Caco-2 (cell line): Measurements from ENCODE around the gene JSRP1. TPM values are rescaled to one million over a fixed set of nuclear protein-coding genes. Genes with fewer than 3 reads are reported as not detected.

Experiments used
- BruUV-seq: library from RNA; stranded (reverse); fragments of 400-500 nt; replicated peaks from 2 replicates; lab custom pipeline; 2021; lab: Mats Ljungman, UMichigan
- CTCF ChIA-PET: fragments of 300-600 bp; sonication (Branson Sonifier 250); formaldehyde crosslinking; loops from one replicate; lab custom pipeline; 2022; ENCODE audit warnings: antibody characterized with exemption; lab: Charles Lee
- POLR2A ChIA-PET: fragments of 300-600 bp; sonication (Branson Sonifier 250); formaldehyde crosslinking; loops from one replicate; lab custom pipeline; 2022; ENCODE audit warnings: antibody characterized with exemption; lab: Charles Lee
- DNase-seq, 2 experiments: peaks; one replicate each; pipeline versions ENCODE4 v3.0.0 to v3.0.0-alpha.2; 2020 to 2022
- H3K27me3 ChIP-seq: replicated peaks from 2 replicates; pipeline ENCODE4 v1.6.0; 2011; ENCODE audit warnings: low read length; ENCODE audit not compliant: control insufficient read depth, insufficient read depth
- H3K36me3 ChIP-seq: 2 replicates; pipeline ENCODE4 v1.5.1; 2011; ENCODE audit warnings: low read length; ENCODE audit not compliant: control insufficient read depth, insufficient read depth
- H3K4me1 ChIP-seq: fragments of 250-450 bp; sonication (Bioruptor Pico); 2 replicates; pipeline ENCODE4 v1.5.1; 2020; ENCODE audit warnings: mild to moderate bottlenecking
- H3K4me3 ChIP-seq: 2 replicates; pipeline ENCODE4 v1.5.1; 2011; ENCODE audit warnings: low read depth, mild to moderate bottlenecking, control low read depth, low read length
- H3K9me3 ChIP-seq: fragments of 250-450 bp; sonication (Bioruptor Pico); 2 replicates; pipeline ENCODE4 v1.5.1; 2020; ENCODE audit warnings: mild to moderate bottlenecking, moderate library complexity
- H3K27ac Mint-ChIP-seq: one replicate; pipeline ENCODE4 v1.8.0; 2022; ENCODE audit warnings: mixed read lengths; ENCODE audit not compliant: unreplicated experiment
- H3K27me3 Mint-ChIP-seq: one replicate; pipeline ENCODE4 v1.8.0; 2022; ENCODE audit warnings: mixed read lengths; ENCODE audit not compliant: insufficient read depth, unreplicated experiment
- H3K36me3 Mint-ChIP-seq: one replicate; pipeline ENCODE4 v1.8.0; 2022; ENCODE audit warnings: mild to moderate bottlenecking, mixed read lengths; ENCODE audit not compliant: insufficient read depth, unreplicated experiment
- H3K4me1 Mint-ChIP-seq: one replicate; pipeline ENCODE4 v1.8.0; 2022; ENCODE audit warnings: low read depth, mixed read lengths; ENCODE audit not compliant: unreplicated experiment
- H3K4me3 Mint-ChIP-seq: one replicate; pipeline ENCODE4 v1.8.0; 2022; ENCODE audit warnings: mild to moderate bottlenecking, moderate library complexity, mixed read lengths; ENCODE audit not compliant: unreplicated experiment
- H3K9me3 Mint-ChIP-seq: one replicate; pipeline ENCODE4 v1.8.0; 2022; ENCODE audit warnings: mixed read lengths; ENCODE audit not compliant: unreplicated experiment
- CTCF ChIP-seq, 2 experiments: fragments of 200-600 bp in 1 of 2; IDR thresholded peaks; 1 replicate in 1 of 2; 2 replicates in 1 of 2; pipeline versions ENCODE4 v1.5.1 to v1.8.0; 2011 to 2022; ENCODE audit warnings: antibody characterized with exemption in 1 of 2, control low read depth in 1 of 2, inconsistent platforms in 1 of 2, low read depth in 1 of 2, low read length in 1 of 2, mild to moderate bottlenecking in 1 of 2, moderate library complexity in 1 of 2; ENCODE audit not compliant: insufficient read depth in 1 of 2, severe bottlenecking in 1 of 2, unreplicated experiment in 1 of 2
- intact Hi-C: fragments of 100-400 bp; cut with micrococcal nuclease; formaldehyde crosslinking; loops from one replicate; pipeline ENCODE4 v1.10.0; 2022; ENCODE audit not compliant: unreplicated experiment
- total RNA-seq: library from RNA; stranded (reverse); gene quantifications from 2 replicates; pipeline ENCODE4 v1.2.3, GENCODE V29; 2022

Gene JSRP1
- total RNA-seq, 1 experiment from 2014 or later: not detected

GRCh38 chr19:2251106-2252054 lies 4.8 kb downstream of the JSRP1 start:
- H3K36me3 ChIP-seq: no peaks in the 10 kb centered on the region; the same call in 1 of the 2 replicates
- no peaks in the 10 kb centered on the region for H3K27me3 Mint-ChIP-seq
- ChIA-PET POLR2A (no interaction called here), CTCF (no interaction called here)
- H3K4me3 ChIP-seq: no peak overlapping the region
- TF ChIP-seq CTCF (IDR thresholded peaks at IDR 0.05; ENCODE audit: insufficient read depth in 1 of 2, low read depth in 1 of 2, low read length in 1 of 2, severe bottlenecking in 1 of 2, unreplicated experiment in 1 of 2): no peak
- H3K9me3 Mint-ChIP-seq: no peaks in the 10 kb centered on the region
- no peak overlapping the region for H3K4me3 Mint-ChIP-seq
- intact Hi-C loops: no loop called here
- H3K36me3 Mint-ChIP-seq: peaks cover 62% of the 10 kb centered on the region
- H3K4me1 Mint-ChIP-seq: no peaks in the 10 kb centered on the region
- DNase-seq: no peak
- no peaks in the 10 kb centered on the region for H3K9me3 ChIP-seq
- no peak overlapping the region for H3K27ac Mint-ChIP-seq
- no peaks in the 10 kb centered on the region for H3K27me3 ChIP-seq
- BruUV-seq: no TSS peak
- H3K4me1 ChIP-seq: no peaks in the 10 kb centered on the region

DNA sequence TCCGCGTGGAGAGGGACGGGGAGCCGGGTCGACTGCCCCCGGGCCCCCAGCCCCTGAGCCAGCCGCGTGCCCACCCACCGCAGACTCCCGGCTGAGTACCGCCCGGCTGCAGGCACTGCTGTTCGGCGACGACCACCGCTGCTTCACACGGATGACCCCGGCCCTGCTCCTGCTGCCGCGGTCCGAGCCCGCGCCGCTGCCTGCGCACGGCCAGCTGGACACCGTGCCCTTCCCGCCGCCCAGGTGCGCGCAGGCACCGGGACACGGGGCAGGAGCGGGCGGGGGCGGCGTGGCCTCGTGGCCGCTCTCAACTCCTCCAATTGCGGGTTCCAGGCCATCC lies 5.5 kb downstream of the JSRP1 start:
- no peak for DNase-seq

More for the DNA sequence above, 5.5 kb downstream of the JSRP1 start:
- H3K36me3 Mint-ChIP-seq: peaks cover 68% of the 10 kb centered on the region
- no peaks in the 10 kb centered on the region for H3K27me3 Mint-ChIP-seq
- intact Hi-C loops: no loop called here
- TF ChIP-seq CTCF (IDR thresholded peaks at IDR 0.05; ENCODE audit: insufficient read depth in 1 of 2, low read depth in 1 of 2, low read length in 1 of 2, severe bottlenecking in 1 of 2, unreplicated experiment in 1 of 2): no peak
- H3K27ac Mint-ChIP-seq: no peak overlapping the region
- H3K4me1 Mint-ChIP-seq: no peaks in the 10 kb centered on the region
- no peaks in the 10 kb centered on the region for H3K9me3 Mint-ChIP-seq
- Histone ChIP-seq H3K27me3 (no peaks in the 10 kb centered on the region), H3K4me1 (no peaks in the 10 kb centered on the region), H3K9me3 (no peaks in the 10 kb centered on the region), H3K36me3 (no peaks in the 10 kb centered on the region; the same call in 1 of the 2 replicates), H3K4me3 (no peak overlapping the region)
- no TSS peak for BruUV-seq
- CTCF ChIA-PET: no interaction called here
- H3K4me3 Mint-ChIP-seq: no peak overlapping the region
- POLR2A ChIA-PET: no interaction called here
